GM12865 (cell line): ENCODE measurements around the gene HS6ST3.
A peak's percentile ranks its signal among the peaks of the same experiment; 100 is the strongest.
"Not testable (repeated sequence)": the region's sequence is repeated elsewhere in the genome, so short reads cannot be mapped to it uniquely, and the experiment has no call there.

Experiments
- DNase-seq: peaks from one replicate; pipeline ENCODE4 v3.0.0; 2010; ENCODE audit warnings: low read depth
- H3K4me3 ChIP-seq: 2 replicates; pipeline ENCODE4 v1.5.1; 2011; ENCODE audit warnings: mild to moderate bottlenecking, low read depth, low read length, control low read depth
- TF ChIP-seq, protein P1 (sequence below): IDR thresholded peaks from 2 replicates; pipeline ENCODE4 v1.5.1; 2011; ENCODE audit warnings: low read length, control low read depth, low read depth, inconsistent platforms; ENCODE audit not compliant: insufficient read depth; ENCODE audit errors: missing control alignments

The HS6ST3 gene

DNA sequence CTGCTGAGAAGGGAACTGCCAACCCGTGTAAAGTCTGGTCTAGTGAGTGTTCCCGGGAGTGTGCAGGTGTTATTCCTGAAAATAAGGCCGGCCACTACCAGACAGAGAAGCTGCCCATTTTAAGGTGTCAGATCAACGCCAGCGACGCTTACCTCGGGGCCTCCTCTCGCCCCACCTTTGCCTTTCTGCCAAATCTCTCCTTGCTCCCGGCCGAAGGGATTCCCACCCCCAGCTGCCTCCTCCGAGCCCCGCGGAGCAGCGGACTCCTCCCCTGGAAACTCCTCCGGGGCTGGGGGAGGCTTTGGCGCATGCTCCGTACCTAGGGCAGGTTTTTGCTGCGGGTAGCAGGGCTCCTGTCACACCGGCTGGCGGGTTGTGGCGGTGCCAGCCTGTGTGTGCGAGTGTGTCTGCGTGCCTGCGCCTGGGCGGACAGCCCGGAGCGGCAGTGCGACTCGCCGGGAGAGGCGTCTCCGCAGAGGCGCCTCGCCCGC lies at the start of gene HS6ST3:
TSS of gene HS6ST3 (plus strand) at position 359 of the 491 bp plus-strand sequence.
- peak within 1 kb of the TSS; percentile 46 for H3K4me3 ChIP-seq
- DNase-seq, result peak; percentile 38
- TF ChIP-seq, protein P1, sequence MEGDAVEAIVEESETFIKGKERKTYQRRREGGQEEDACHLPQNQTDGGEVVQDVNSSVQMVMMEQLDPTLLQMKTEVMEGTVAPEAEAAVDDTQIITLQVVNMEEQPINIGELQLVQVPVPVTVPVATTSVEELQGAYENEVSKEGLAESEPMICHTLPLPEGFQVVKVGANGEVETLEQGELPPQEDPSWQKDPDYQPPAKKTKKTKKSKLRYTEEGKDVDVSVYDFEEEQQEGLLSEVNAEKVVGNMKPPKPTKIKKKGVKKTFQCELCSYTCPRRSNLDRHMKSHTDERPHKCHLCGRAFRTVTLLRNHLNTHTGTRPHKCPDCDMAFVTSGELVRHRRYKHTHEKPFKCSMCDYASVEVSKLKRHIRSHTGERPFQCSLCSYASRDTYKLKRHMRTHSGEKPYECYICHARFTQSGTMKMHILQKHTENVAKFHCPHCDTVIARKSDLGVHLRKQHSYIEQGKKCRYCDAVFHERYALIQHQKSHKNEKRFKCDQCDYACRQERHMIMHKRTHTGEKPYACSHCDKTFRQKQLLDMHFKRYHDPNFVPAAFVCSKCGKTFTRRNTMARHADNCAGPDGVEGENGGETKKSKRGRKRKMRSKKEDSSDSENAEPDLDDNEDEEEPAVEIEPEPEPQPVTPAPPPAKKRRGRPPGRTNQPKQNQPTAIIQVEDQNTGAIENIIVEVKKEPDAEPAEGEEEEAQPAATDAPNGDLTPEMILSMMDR, result no peak

DNA sequence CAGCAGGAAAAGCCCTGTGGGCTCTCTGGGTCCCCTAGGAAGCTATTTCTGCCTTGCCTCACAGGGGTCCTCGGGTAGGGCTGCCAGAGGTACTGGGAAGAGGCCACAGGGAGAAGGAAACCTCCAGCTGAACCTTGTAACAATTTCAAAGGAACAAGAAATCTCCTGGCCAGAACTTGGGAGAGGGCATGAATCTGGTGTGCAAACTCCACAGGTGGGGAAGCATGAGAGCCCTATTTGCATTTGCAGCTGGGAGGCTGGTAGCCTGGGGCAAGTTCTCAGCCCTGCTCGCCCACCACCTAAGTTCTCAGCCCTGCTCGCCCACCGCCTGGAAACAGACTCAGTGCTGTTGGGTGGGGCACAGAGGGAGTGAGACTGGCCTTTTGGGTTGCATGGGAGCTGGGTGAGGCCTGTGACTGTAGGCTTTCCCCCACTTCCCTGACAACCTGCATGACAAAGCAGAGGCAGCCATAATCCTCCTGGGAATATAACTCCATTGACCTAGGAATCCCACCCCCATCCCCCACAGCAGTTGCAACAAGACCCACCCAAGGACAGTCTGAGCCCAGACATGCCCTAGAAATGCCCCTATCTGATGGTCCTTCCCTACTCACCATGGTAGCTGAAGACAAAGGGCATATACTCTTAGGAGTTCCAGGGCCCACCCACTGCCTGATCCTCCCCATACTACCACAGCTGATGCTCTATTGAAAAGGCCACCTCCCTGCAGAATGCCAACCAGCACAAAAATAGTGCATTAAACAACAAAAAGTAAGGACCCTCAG lies 48.4 kb upstream of the HS6ST3 start:
- no peak overlapping the region for H3K4me3 ChIP-seq
- DNase-seq, result no peak
- TF ChIP-seq, protein P1, result no peak

DNA sequence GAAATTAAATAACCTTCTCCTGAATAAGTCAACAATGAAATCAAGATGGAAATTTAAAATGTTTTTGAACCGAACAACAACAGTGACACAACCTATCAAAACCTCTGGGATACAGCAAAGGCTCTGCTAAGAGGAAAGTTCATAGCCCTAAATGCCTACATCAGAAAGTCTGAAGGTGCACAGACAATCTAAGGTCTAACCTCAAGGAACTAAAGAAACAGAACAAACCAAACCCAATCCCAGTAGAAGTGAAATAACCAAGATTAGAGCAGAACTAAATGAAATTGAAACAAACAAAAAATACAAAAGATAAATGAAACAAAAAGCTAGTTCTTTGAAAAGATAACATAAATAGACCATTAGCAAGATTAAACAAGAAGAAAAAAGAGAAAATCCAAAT lies 45.7 kb upstream of the HS6ST3 start:
- TF ChIP-seq, protein P1, result no peak
- no peak overlapping the region for H3K4me3 ChIP-seq
- DNase-seq, result no peak

DNA sequence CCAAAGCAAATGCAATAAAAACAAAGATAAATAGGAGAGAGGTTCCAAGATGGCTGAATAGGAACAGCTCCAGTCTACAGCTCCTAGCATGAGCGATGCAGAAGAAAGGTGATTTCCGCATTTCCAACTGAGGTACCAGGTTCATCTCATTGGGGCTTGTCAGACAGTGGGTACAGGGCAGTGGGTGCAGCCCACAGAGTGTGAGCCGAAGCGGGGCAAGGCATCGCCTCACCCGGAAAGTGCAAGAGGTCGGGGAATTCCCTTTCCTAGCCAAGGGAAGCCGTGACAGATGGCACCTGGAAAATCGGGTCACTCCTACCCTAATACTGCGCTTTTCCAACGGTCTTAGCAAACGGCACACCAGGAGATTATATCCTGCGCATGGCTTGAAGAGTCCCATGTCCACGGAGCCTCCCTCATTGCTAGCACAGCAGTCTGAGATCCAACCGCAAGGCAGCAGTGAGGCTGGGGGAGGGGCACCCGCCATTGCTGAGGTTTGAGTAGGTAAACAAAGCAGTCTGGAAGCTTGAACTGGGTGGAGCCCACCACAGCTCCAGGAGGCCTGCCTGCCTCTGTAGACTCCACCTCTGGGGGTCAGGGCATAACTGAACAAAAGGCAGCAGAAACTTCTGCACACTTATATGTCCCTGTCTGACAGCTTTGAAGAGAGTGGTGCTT lies 43.3 kb upstream of the HS6ST3 start:
- not testable (repeated sequence) for DNase-seq, H3K4me3 ChIP-seq

DNA sequence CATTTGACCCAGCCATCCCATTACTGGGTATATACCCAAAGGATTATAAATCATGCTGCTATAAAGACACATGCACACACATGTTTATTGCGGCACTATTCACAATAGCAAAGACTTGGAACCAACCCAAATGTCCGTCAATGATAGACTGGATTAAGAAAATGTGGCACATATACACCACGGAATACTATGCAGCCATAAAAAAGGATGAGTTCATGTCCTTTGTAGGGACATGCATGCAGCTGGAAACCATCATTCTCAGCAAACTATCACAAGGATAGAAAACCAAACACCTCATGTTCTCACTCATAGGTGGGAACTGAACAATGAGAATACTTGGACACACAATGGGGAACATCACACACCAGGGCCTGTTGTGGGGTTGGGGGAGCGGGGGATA lies 39.0 kb upstream of the HS6ST3 start:
- not testable (repeated sequence) for DNase-seq, H3K4me3 ChIP-seq

DNA sequence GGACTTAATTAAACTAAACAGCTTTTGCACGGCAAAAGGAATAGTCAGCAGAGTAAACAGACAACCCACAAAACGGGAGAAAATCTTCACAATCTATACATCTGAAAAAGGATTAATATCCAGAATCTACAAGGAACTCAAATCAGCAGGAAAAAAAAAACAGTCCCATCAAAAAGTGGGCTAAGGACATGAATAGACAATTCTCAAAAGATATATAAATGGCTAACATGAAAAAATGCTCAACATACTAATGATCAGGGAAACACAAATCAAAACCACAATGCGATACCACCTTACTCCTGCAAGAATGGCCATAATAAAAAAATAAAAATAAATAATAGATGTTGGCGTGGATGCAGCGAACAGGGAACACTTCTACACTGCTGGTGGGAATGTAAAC lies 38.4 kb upstream of the HS6ST3 start:
- DNase-seq, H3K4me3 ChIP-seq: not testable (repeated sequence)

DNA sequence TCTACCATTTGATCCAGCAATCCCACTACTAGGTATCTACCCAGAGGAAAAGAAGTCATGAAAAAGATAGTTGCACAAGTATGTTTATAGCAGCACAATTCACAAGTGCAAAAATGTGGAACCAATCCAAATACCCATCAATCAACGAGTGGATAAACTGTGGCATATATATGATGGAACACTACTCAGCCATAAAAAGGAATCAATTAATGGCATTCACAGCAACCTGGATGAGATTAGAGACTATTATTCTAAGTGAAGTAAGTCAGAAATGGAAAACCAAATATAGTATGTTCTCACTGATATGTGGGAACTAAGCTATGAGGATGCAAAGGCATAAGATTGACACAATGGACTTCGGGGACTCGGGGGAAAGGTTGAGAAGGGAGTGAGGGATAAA lies 38.0 kb upstream of the HS6ST3 start:
- peak overlapping the region; percentile 83; the same call in 1 of the 2 replicates for H3K4me3 ChIP-seq
- not testable (repeated sequence) for DNase-seq

DNA sequence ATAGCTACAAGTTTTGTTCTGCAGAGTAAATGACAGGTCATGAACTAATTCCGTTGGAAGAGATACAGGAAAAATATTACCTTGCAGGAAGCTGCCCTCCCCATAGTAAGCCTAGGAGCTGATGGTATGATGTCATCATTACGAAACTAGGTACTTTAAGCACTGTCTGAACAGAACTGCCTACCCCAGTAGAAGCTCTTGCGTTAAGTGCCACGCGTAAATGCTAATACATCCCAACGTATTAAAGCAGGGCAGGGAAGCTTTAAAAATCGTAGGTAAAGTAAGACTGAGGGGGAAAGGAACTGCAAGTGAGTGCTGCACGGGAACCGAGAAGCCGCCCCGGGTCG lies 37.3 kb upstream of the HS6ST3 start:
- TF ChIP-seq, protein P1, result no peak
- peak; percentile 60 for DNase-seq
- peak overlapping the region; percentile 83 for H3K4me3 ChIP-seq
